ENCODE data around the gene DCUN1D1. TPM values are rescaled to one million over a fixed set of nuclear protein-coding genes. Genes with fewer than 3 reads are reported as not detected.

Gene DCUN1D1
- total and polyA plus RNA-seq, 5 experiments from 2014 or later: 21.3 to 36.6 (median 24.8) TPM

GRCh38 chr3:182948305-182948704 is 32.0 kb downstream of the DCUN1D1 start:
- Mint-ChIP-seq H3K4me3 (no peak overlapping the region), H3K9me3 (no peaks in the 10 kb centered on the region), H3K4me1 (peaks cover 0 to 7% (median 2%) of the 10 kb centered on the region in 4 donors), H3K27me3 (no peaks in the 10 kb centered on the region), H3K27ac (peak overlapping the region in 2 of 10 donors; percentile 3 to 76), H3K36me3 (peaks cover 0 to 67% (median 25%) of the 10 kb centered on the region in 3 donors)
- POLR2A ChIA-PET: no interaction called here
- no peak for DNase-seq
- no peak for ATAC-seq

- Mint-ChIP-seq H3K4me3 (no peak overlapping the region), H3K9me3 (no peaks in the 10 kb centered on the region), H3K27me3 (no peaks in the 10 kb centered on the region), H3K27ac (peak overlapping the region in 1 of 10 donors; percentile 11), H3K4me1 (peaks cover 0 to 7% (median 2%) of the 10 kb centered on the region in 4 donors), H3K36me3 (peaks cover 0 to 65% (median 25%) of the 10 kb centered on the region in 3 donors)
- ATAC-seq (peak in 1 of 2 donors; percentile 65), DNase-seq (no peak)
- POLR2A ChIA-PET: no interaction called here
Measured at GRCh38 chr3:182947888-182948287, 32.5 kb downstream of the DCUN1D1 start.

- DNase-seq (no peak), ATAC-seq (no peak)
- Mint-ChIP-seq H3K27me3 (no peaks in the 10 kb centered on the region), H3K4me3 (no peak overlapping the region), H3K9me3 (no peaks in the 10 kb centered on the region), H3K27ac (no peak overlapping the region), H3K4me1 (peaks cover 5 to 22% (median 11%) of the 10 kb centered on the region in 4 donors), H3K36me3 (peaks cover 0 to 35% (median 16%) of the 10 kb centered on the region in 3 donors)
- POLR2A ChIA-PET: no interaction called here
Measured at GRCh38 chr3:182941719-182942118, 38.6 kb downstream of the DCUN1D1 start.

- Mint-ChIP-seq H3K27me3 (no peaks in the 10 kb centered on the region), H3K27ac (peak overlapping the region in 5 of 10 donors; percentile 41 to 63 (median 50)), H3K4me1 (peaks cover 5 to 22% (median 11%) of the 10 kb centered on the region in 4 donors), H3K4me3 (no peak overlapping the region), H3K36me3 (peaks cover 0 to 21% (median 10%) of the 10 kb centered on the region in 3 donors), H3K9me3 (no peaks in the 10 kb centered on the region)
- ATAC-seq (no peak), DNase-seq (no peak)
- POLR2A ChIA-PET: no interaction called here
Measured at GRCh38 chr3:182940266-182940808, 40.0 kb downstream of the DCUN1D1 start.

GRCh38 chr3:182937293-182938051 is 42.9 kb downstream of the DCUN1D1 start:
- Mint-ChIP-seq H3K9me3 (peaks cover 0 to 10% (median 0%) of the 10 kb centered on the region in 9 donors), H3K36me3 (peaks cover 0 to 13% (median 3%) of the 10 kb centered on the region in 3 donors), H3K4me1 (peaks cover 5 to 22% (median 11%) of the 10 kb centered on the region in 4 donors), H3K27me3 (no peaks in the 10 kb centered on the region), H3K27ac (peak overlapping the region in 3 of 10 donors; percentile 12 to 46 (median 33)), H3K4me3 (no peak overlapping the region)
- ATAC-seq: no peak
- no peak for DNase-seq
- POLR2A ChIA-PET: no interaction called here

- DNase-seq: no peak
- Mint-ChIP-seq H3K4me1 (peaks cover 5 to 22% (median 11%) of the 10 kb centered on the region in 4 donors), H3K4me3 (no peak overlapping the region), H3K27me3 (no peaks in the 10 kb centered on the region), H3K9me3 (peaks cover 0 to 16% (median 4%) of the 10 kb centered on the region in 9 donors), H3K27ac (peak overlapping the region in 2 of 10 donors; percentile 12 to 53), H3K36me3 (peaks cover 0 to 17% (median 3%) of the 10 kb centered on the region in 3 donors)
- no peak for ATAC-seq
- POLR2A ChIA-PET: no interaction called here
Measured at GRCh38 chr3:182936918-182937285, 43.4 kb downstream of the DCUN1D1 start.

- H3K4me3 Mint-ChIP-seq: no peak overlapping the region
- H3K4me1 Mint-ChIP-seq: peaks cover 5 to 22% (median 11%) of the 10 kb centered on the region in 4 donors
- H3K36me3 Mint-ChIP-seq: peaks cover 0 to 20% (median 3%) of the 10 kb centered on the region in 3 donors
- H3K9me3 Mint-ChIP-seq: peaks cover 0 to 21% (median 7%) of the 10 kb centered on the region in 9 donors
- H3K27ac Mint-ChIP-seq: peak overlapping the region in 3 of 10 donors; percentile 22 to 53 (median 23)
- no peak for ATAC-seq
- DNase-seq: no peak
- no peaks in the 10 kb centered on the region for H3K27me3 Mint-ChIP-seq
- POLR2A ChIA-PET: no interaction called here
Measured at GRCh38 chr3:182936239-182936917, 44.0 kb downstream of the DCUN1D1 start.

- peaks cover 0 to 26% (median 8%) of the 10 kb centered on the region in 9 donors for H3K9me3 Mint-ChIP-seq
- POLR2A ChIA-PET: no interaction called here
Measured at GRCh38 chr3:182935803-182936202, 44.5 kb downstream of the DCUN1D1 start.

GRCh38 chr3:182925944-182926337 is 54.4 kb downstream of the DCUN1D1 start:
- DNase-seq (no peak), ATAC-seq (no peak)
- Mint-ChIP-seq H3K4me3 (no peak overlapping the region), H3K4me1 (peaks cover 8 to 16% (median 11%) of the 10 kb centered on the region in 4 donors), H3K27me3 (no peaks in the 10 kb centered on the region), H3K36me3 (peaks cover 10 to 29% (median 22%) of the 10 kb centered on the region in 3 donors), H3K9me3 (peaks cover 0 to 20% (median 7%) of the 10 kb centered on the region in 9 donors), H3K27ac (peak overlapping the region in 3 of 10 donors; percentile 37 to 63 (median 47))
- POLR2A ChIA-PET: no interaction called here

More at GRCh38 chr3:182935803-182936202, 44.5 kb downstream of the DCUN1D1 start:
- DNase-seq (no peak), ATAC-seq (no peak)
- Mint-ChIP-seq H3K4me3 (no peak overlapping the region), H3K27ac (peak overlapping the region in 1 of 10 donors; percentile 23), H3K27me3 (no peaks in the 10 kb centered on the region), H3K36me3 (peaks cover 0 to 20% (median 5%) of the 10 kb centered on the region in 3 donors), H3K4me1 (peaks cover 5 to 21% (median 11%) of the 10 kb centered on the region in 4 donors)

GRCh38 chr3:182925330-182925943 is 54.9 kb downstream of the DCUN1D1 start:
- Mint-ChIP-seq H3K36me3 (peaks cover 10 to 34% (median 22%) of the 10 kb centered on the region in 3 donors), H3K9me3 (peaks cover 0 to 16% (median 7%) of the 10 kb centered on the region in 9 donors), H3K4me3 (no peak overlapping the region), H3K27ac (peak overlapping the region in 1 of 10 donors; percentile 63), H3K27me3 (no peaks in the 10 kb centered on the region), H3K4me1 (peaks cover 8 to 16% (median 11%) of the 10 kb centered on the region in 4 donors)
- ATAC-seq (no peak), DNase-seq (no peak)
- POLR2A ChIA-PET: no interaction called here

GRCh38 chr3:182921665-182922355 is 58.5 kb downstream of the DCUN1D1 start:
- DNase-seq: no peak
- POLR2A ChIA-PET: no interaction called here
- Mint-ChIP-seq H3K27ac (no peak overlapping the region), H3K4me3 (no peak overlapping the region), H3K27me3 (no peaks in the 10 kb centered on the region), H3K9me3 (peaks cover 0 to 7% (median 0%) of the 10 kb centered on the region in 9 donors), H3K36me3 (peaks cover 0 to 44% (median 11%) of the 10 kb centered on the region in 3 donors), H3K4me1 (peaks cover 6 to 11% (median 7%) of the 10 kb centered on the region in 4 donors)
- no peak for ATAC-seq

Data from naive thymus-derived CD8-positive, alpha-beta T cell (primary cell).